Measurements from ENCODE around the gene ARHGDIA. TPM values are rescaled to one million over a fixed set of nuclear protein-coding genes. Genes with fewer than 3 reads are reported as not detected.

The ARHGDIA gene
- total RNA-seq, 2 experiments from 2014 or later, result 355 to 389 TPM

- CTCF ChIA-PET, result interaction anchor here (0.5 to 1.2 kb wide), 3 partner anchors 21 to 650 kb away, joined by 3 to 6 read pairs (median 5); no protein-coding TSS in a partner anchor
- intact Hi-C loops (cut with micrococcal nuclease), result loop anchor here (1.0 to 2.0 kb wide), 4 partner anchors 16 to 58 kb away; partner anchors contain the start of genes MAFG, MCRIP1 and P4HB
Observed at GRCh38 chr17:81890447-81891302, 19.5 kb upstream of the ARHGDIA start.

GRCh38 chr17:81889602-81890001 is 18.5 kb upstream of the ARHGDIA start:
- CTCF ChIA-PET, result interaction anchor here (0.5 kb wide), 1 partner anchor 375 kb away, joined by 4 read pairs; no protein-coding TSS in a partner anchor
- H3K4me1 Mint-ChIP-seq (ENCODE audit: low read depth), result peaks cover 36% of the 10 kb centered on the region
- peak overlapping the region; percentile 85 for H3K4me3 Mint-ChIP-seq
- intact Hi-C loops (cut with micrococcal nuclease), result loop anchor here (2.0 kb wide), 2 partner anchors 37 to 57 kb away; partner anchors contain the start of genes MAFG and MCRIP1
- H3K9me3 Mint-ChIP-seq, result no peaks in the 10 kb centered on the region
- H3K27ac Mint-ChIP-seq, result peak overlapping the region; percentile 93
- H3K36me3 Mint-ChIP-seq (ENCODE audit: low read depth), result peaks cover 49% of the 10 kb centered on the region
- no peaks in the 10 kb centered on the region for H3K27me3 Mint-ChIP-seq (ENCODE audit: low read depth)
- DNase-seq, result no peak

More at GRCh38 chr17:81890447-81891302, 19.5 kb upstream of the ARHGDIA start:
- no peaks in the 10 kb centered on the region for H3K27me3 Mint-ChIP-seq (ENCODE audit: low read depth)
- DNase-seq, result peak; percentile 43
- peak overlapping the region; percentile 85 for H3K4me3 Mint-ChIP-seq
- no peaks in the 10 kb centered on the region for H3K9me3 Mint-ChIP-seq
- H3K27ac Mint-ChIP-seq, result peak overlapping the region; percentile 93
- H3K36me3 Mint-ChIP-seq (ENCODE audit: low read depth), result peaks cover 44% of the 10 kb centered on the region
- H3K4me1 Mint-ChIP-seq (ENCODE audit: low read depth), result peaks cover 33% of the 10 kb centered on the region

DNA sequence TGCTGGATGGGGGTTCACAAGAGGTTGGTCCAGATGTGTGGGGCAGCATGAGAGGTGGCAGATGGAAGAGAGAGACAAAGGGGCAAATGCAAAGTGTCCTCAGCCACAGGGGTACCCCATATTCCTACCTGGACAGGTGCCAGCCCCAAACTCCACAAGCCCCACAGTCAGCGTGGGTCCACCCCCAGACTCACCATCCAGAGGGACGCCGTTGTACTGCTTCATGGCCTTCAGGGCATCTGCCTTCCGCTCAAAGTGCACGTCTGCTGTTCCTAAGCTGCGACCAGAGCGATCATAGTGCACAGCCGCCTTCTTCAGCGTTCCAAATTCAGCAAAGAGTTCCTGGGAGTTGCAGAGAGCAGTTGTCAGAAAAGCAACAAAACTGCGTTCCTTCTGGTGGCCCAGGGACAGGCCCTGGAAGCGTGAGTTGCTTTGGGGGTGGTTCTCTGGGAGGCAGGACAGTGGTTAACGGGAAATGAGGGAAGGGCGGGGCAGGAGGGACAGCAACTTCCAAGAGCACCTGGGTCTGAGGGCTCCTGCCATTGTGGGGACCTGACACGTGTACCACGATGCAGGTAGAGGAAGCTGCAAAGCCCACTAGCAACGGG is 18.0 kb upstream of the ARHGDIA start:
- CTCF ChIA-PET, result no interaction called here
- Mint-ChIP-seq H3K36me3 (ENCODE audit: low read depth) (peaks cover 50% of the 10 kb centered on the region), H3K27ac (no peak overlapping the region), H3K4me3 (peak overlapping the region; percentile 85), H3K9me3 (no peaks in the 10 kb centered on the region), H3K27me3 (ENCODE audit: low read depth) (no peaks in the 10 kb centered on the region), H3K4me1 (ENCODE audit: low read depth) (peaks cover 36% of the 10 kb centered on the region)
- intact Hi-C loops (cut with micrococcal nuclease), result no loop called here
- DNase-seq, result no peak

DNA sequence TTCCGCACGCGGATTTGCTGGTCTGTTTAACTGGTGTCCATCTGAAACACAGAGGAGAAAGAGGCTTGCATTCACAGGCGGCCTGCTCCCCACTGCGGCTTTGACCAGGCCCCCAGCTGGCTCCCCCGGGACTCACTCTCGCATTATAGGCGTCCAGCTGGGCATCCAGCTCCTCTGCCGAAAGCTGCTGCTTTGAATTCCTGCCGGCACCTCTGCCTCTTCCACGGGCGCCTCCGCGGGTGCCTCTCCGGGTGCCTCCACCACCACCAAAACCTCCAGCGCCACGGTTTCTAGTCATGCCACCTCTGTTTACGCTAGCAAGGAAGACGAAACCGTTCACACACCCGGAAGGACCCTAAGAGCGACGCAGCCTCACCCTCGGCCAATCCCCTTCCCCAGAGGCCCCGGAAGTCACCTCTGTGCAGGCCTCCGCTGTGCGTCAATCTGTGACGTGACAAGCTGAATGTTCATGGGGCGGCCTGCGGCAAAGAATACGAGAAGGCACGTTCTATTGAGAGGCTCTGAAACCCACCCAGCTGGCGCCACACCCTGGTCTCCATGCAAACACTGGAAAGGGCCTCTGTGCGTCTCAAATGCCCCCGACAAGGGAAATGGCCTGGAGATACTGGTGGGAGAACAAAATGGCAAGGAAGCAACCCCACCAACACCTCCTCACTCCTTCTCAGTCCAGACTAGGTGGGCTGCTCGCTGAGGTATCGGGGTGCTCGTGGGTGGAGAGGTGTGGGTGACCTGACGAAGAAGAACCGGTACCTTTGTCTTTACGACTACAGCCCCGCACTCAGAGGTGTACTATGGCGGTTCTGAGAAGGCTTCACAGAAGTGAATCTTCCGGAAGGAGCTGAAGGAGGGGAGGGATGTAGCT is 17.2 kb upstream of the ARHGDIA start:
- Mint-ChIP-seq H3K4me1 (ENCODE audit: low read depth) (peaks cover 33% of the 10 kb centered on the region), H3K9me3 (no peaks in the 10 kb centered on the region), H3K36me3 (ENCODE audit: low read depth) (peaks cover 49% of the 10 kb centered on the region), H3K4me3 (peak overlapping the region; percentile 85), H3K27me3 (ENCODE audit: low read depth) (no peaks in the 10 kb centered on the region), H3K27ac (no peak overlapping the region)
- DNase-seq, result no peak
- intact Hi-C loops (cut with micrococcal nuclease), result no loop called here
- CTCF ChIA-PET, result no interaction called here

DNA sequence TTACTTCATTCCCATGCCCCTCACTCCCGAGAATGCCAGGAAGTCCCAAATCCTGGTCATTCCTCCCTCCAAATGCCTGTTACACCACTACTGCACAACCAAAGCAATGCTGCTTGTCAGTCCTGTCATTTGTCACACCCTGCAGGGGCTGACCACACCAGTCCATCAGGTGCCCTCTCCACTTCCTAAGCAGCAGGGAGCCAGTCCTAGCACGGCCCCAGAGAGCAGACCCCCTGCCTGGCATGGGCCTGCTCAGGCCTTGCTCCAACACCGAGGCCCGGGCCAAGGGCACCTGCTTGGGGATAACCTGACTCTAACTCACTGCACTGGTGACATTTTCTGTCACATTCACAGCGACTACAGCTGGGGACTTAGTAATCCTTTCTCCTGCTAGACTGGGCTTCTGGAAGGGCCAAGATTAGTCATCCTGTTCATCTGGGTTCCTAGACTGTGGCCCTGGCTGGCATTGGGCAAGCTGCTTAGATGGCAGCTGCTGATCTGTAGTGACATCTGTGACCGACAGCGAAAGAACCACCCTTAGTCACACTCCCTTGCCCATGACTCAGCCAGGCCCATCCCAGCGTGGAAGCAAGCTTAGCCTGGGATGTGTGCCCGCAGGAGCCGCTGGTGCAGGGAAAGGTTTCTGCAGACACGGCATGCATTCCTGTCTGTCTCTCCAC is 14.9 kb upstream of the ARHGDIA start:
- DNase-seq, result no peak
- intact Hi-C loops (cut with micrococcal nuclease), result no loop called here
- H3K36me3 Mint-ChIP-seq (ENCODE audit: low read depth), result peaks cover 59% of the 10 kb centered on the region

GRCh38 chr17:81885454-81885853 is 14.3 kb upstream of the ARHGDIA start:
- CTCF ChIA-PET, result interaction anchor here (1.1 to 1.4 kb wide), 2 partner anchors 19 to 42 kb away, joined by 3 read pairs; no protein-coding TSS in a partner anchor
- Mint-ChIP-seq H3K27ac (peak overlapping the region; percentile 51), H3K4me3 (no peak overlapping the region), H3K27me3 (ENCODE audit: low read depth) (no peaks in the 10 kb centered on the region), H3K9me3 (no peaks in the 10 kb centered on the region), H3K4me1 (ENCODE audit: low read depth) (peaks cover 30% of the 10 kb centered on the region), H3K36me3 (ENCODE audit: low read depth) (peaks cover 55% of the 10 kb centered on the region)
- no peak for DNase-seq
- intact Hi-C loops (cut with micrococcal nuclease), result no loop called here

More for the DNA sequence above, 14.9 kb upstream of the ARHGDIA start:
- CTCF ChIA-PET, result interaction anchor here (1.4 kb wide), 1 partner anchor 20 kb away, joined by 3 read pairs; no protein-coding TSS in a partner anchor
- Mint-ChIP-seq H3K27me3 (ENCODE audit: low read depth) (no peaks in the 10 kb centered on the region), H3K4me1 (ENCODE audit: low read depth) (peaks cover 30% of the 10 kb centered on the region), H3K27ac (peak overlapping the region; percentile 51), H3K9me3 (no peaks in the 10 kb centered on the region), H3K4me3 (no peak overlapping the region)

GRCh38 chr17:81884968-81885367 is 13.8 kb upstream of the ARHGDIA start:
- Mint-ChIP-seq H3K4me1 (ENCODE audit: low read depth) (peaks cover 26% of the 10 kb centered on the region), H3K4me3 (no peak overlapping the region), H3K27ac (no peak overlapping the region), H3K9me3 (no peaks in the 10 kb centered on the region), H3K27me3 (ENCODE audit: low read depth) (no peaks in the 10 kb centered on the region), H3K36me3 (ENCODE audit: low read depth) (peaks cover 53% of the 10 kb centered on the region)
- CTCF ChIA-PET, result interaction anchor here (1.1 to 1.4 kb wide), 2 partner anchors 19 to 43 kb away, joined by 3 read pairs; no protein-coding TSS in a partner anchor
- intact Hi-C loops (cut with micrococcal nuclease), result no loop called here
- no peak for DNase-seq

- peaks cover 53% of the 10 kb centered on the region for H3K36me3 Mint-ChIP-seq (ENCODE audit: low read depth)
- no peak for DNase-seq
- H3K27ac Mint-ChIP-seq, result no peak overlapping the region
- CTCF ChIA-PET, result interaction anchor here (1.1 to 1.4 kb wide), 2 partner anchors 18 to 43 kb away, joined by 3 read pairs; no protein-coding TSS in a partner anchor
- no peaks in the 10 kb centered on the region for H3K27me3 Mint-ChIP-seq (ENCODE audit: low read depth)
- intact Hi-C loops (cut with micrococcal nuclease), result no loop called here
- peaks cover 24% of the 10 kb centered on the region for H3K4me1 Mint-ChIP-seq (ENCODE audit: low read depth)
- no peak overlapping the region for H3K4me3 Mint-ChIP-seq
- no peaks in the 10 kb centered on the region for H3K9me3 Mint-ChIP-seq
Observed at GRCh38 chr17:81884520-81884919, 13.4 kb upstream of the ARHGDIA start.

DNA sequence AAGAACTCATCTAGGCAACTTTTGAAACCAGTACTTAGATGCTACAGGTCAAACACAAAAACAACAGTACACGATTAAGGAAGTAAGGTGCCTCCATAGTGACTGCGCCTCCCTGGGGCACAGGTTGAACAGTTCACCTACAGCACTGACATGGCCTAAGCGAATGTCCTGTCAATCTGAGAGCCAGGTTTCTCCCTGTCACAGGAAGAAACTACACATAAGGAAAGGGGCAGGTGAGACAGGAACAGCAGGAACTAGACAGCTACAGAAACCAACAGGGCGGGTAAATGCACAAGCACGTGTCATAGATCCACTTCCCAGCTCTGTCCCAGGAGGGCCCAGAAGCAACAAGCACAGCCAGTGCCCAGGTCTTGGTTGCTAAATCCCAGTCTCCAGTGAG is 8.0 kb upstream of the ARHGDIA start:
- H3K27ac Mint-ChIP-seq, result no peak overlapping the region
- CTCF ChIA-PET, result interaction anchor here (1.4 kb wide), 1 partner anchor 141 kb away, joined by 5 read pairs; no protein-coding TSS in a partner anchor
- no peak for DNase-seq
- H3K9me3 Mint-ChIP-seq, result no peaks in the 10 kb centered on the region
- H3K36me3 Mint-ChIP-seq (ENCODE audit: low read depth), result peaks cover 33% of the 10 kb centered on the region
- intact Hi-C loops (cut with micrococcal nuclease), result no loop called here
- H3K27me3 Mint-ChIP-seq (ENCODE audit: low read depth), result no peaks in the 10 kb centered on the region
- peaks cover 7% of the 10 kb centered on the region for H3K4me1 Mint-ChIP-seq (ENCODE audit: low read depth)
- no peak overlapping the region for H3K4me3 Mint-ChIP-seq

- H3K27ac Mint-ChIP-seq, result no peak overlapping the region
- CTCF ChIA-PET, result no interaction called here
- peaks cover 32% of the 10 kb centered on the region for H3K36me3 Mint-ChIP-seq (ENCODE audit: low read depth)
- H3K9me3 Mint-ChIP-seq, result no peaks in the 10 kb centered on the region
- no peak for DNase-seq
- H3K4me3 Mint-ChIP-seq, result no peak overlapping the region
- H3K27me3 Mint-ChIP-seq (ENCODE audit: low read depth), result no peaks in the 10 kb centered on the region
- H3K4me1 Mint-ChIP-seq (ENCODE audit: low read depth), result peaks cover 14% of the 10 kb centered on the region
- intact Hi-C loops (cut with micrococcal nuclease), result no loop called here
Observed at GRCh38 chr17:81878294-81878693, 7.2 kb upstream of the ARHGDIA start.

DNA sequence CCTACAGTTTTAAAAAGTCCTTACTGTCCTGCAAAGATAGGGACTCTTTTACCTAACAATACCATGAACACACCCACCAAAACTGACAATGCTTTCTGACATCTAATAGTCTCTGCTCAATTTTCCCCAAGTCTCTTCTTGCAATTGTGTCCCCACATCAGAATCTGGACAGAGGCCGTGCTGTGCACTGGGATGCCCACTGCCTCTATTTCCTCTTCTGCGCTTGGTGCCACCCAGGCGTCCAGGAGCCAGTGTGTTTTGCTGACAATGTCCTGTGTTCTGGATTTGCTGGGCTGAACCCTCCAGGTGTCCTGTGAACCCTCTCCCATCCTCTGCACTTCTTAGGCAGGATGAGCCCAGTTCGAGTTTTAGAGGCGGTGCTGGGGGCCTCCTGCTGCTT is 6.4 kb upstream of the ARHGDIA start:
- DNase-seq, result no peak
- Mint-ChIP-seq H3K4me1 (ENCODE audit: low read depth) (peaks cover 21% of the 10 kb centered on the region), H3K27me3 (ENCODE audit: low read depth) (no peaks in the 10 kb centered on the region), H3K36me3 (ENCODE audit: low read depth) (peaks cover 33% of the 10 kb centered on the region), H3K9me3 (no peaks in the 10 kb centered on the region), H3K27ac (peak overlapping the region; percentile 12), H3K4me3 (no peak overlapping the region)
- CTCF ChIA-PET, result no interaction called here
- intact Hi-C loops (cut with micrococcal nuclease), result no loop called here

Measured in activated naive CD4-positive, alpha-beta T cell treated with anti-CD3 and anti-CD28 coated beads for 36 hours (primary cell).